ENCODE measurements around the gene SGCE. TPM values are rescaled to one million over a fixed set of nuclear protein-coding genes. Genes with fewer than 3 reads are reported as not detected.

The SGCE gene
- total RNA-seq, 1 experiment from 2014 or later = 33.8 TPM

DNA sequence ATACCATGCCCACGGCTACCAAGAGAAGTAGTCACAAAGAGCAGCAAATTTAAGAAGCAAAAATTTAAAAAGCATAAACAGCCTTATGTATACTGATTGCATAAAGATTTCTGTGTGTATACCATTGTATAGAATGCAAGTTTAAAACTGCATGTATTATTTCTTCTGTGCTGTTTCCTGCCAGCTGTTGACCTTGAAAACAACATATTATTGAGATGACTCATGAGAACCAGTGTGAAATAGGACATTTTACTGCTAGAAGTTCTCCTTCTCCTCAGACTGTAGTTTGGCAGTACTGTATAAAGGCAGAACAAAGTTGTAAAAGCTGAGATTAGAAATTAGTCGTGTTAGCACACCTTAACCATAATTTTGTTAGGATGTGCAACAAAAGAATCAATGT is 42.3 kb upstream of the SGCE start:
- TF ChIP-seq, protein P1, sequence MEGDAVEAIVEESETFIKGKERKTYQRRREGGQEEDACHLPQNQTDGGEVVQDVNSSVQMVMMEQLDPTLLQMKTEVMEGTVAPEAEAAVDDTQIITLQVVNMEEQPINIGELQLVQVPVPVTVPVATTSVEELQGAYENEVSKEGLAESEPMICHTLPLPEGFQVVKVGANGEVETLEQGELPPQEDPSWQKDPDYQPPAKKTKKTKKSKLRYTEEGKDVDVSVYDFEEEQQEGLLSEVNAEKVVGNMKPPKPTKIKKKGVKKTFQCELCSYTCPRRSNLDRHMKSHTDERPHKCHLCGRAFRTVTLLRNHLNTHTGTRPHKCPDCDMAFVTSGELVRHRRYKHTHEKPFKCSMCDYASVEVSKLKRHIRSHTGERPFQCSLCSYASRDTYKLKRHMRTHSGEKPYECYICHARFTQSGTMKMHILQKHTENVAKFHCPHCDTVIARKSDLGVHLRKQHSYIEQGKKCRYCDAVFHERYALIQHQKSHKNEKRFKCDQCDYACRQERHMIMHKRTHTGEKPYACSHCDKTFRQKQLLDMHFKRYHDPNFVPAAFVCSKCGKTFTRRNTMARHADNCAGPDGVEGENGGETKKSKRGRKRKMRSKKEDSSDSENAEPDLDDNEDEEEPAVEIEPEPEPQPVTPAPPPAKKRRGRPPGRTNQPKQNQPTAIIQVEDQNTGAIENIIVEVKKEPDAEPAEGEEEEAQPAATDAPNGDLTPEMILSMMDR (IDR thresholded peaks at IDR 0.05; ENCODE audit: unreplicated experiment) = no peak
- Mint-ChIP-seq H3K4me3 (ENCODE audit: low read depth, unreplicated experiment) (no peak overlapping the region), H3K27ac (ENCODE audit: unreplicated experiment) (no peak overlapping the region), H3K4me1 (ENCODE audit: low read depth, unreplicated experiment) (peaks cover 19% of the 10 kb centered on the region), H3K27me3 (ENCODE audit: unreplicated experiment) (no peaks in the 10 kb centered on the region), H3K9me3 (ENCODE audit: low read depth, unreplicated experiment) (no peaks in the 10 kb centered on the region), H3K36me3 (ENCODE audit: insufficient read depth, unreplicated experiment) (peaks cover 4% of the 10 kb centered on the region)
- BruUV-seq (replicated peaks) = no TSS peak
- CTCF ChIA-PET = no interaction called here
- intact Hi-C loops (cut with micrococcal nuclease; ENCODE audit: unreplicated experiment) = loop anchor here (5.0 kb wide), 2 partner anchors 41 to 49 kb away; partner anchors contain the start of gene SGCE
- DNase-seq = no peak

DNA sequence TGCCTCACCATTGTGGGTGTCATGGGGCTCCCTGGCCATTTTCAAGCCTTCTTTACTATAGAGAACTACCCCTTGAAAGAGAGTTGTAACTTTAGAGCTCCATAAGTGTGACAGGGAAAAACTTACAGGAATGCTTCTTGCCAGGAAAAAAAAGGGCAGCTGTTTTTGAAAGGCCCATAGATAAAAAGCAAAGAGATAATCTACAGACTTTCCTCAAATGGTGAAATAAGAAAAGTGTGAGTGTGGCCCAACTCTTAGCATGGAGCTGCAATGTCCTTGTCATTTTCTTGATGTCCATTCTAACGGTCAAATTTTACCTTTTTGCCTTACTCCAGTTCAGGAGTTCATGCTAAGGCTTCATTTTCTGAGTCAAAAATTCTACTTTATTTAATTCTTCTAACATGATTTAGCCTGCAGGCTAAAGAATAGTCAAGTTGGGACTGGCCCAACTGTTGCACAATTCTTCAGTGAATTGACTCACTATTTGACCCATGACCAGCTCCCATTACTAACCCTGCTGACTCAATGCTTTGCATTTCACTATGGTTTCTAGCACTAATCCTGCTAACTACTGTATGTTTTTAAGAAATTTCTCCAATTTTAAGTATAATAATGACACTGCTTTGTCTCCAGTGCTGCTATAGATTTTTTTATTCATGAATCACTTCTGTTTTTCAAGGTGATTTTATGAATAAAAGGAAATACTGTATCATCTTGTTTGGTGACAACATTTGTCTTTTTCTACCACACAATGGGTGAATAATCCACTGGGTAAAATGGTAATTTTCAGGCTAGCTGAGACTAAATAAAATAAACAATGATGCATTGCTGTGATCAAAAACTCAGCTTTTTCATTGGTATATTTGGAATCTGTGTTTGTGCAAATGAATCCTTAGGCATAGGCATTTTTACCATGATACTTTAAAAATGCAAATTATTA is 41.4 kb upstream of the SGCE start:
- no peak overlapping the region for H3K4me3 Mint-ChIP-seq (ENCODE audit: low read depth, unreplicated experiment)
- TF ChIP-seq, protein P1 (IDR thresholded peaks at IDR 0.05; ENCODE audit: unreplicated experiment) = no peak
- H3K36me3 Mint-ChIP-seq (ENCODE audit: insufficient read depth, unreplicated experiment) = peaks cover 4% of the 10 kb centered on the region
- H3K9me3 Mint-ChIP-seq (ENCODE audit: low read depth, unreplicated experiment) = no peaks in the 10 kb centered on the region
- peaks cover 13% of the 10 kb centered on the region for H3K4me1 Mint-ChIP-seq (ENCODE audit: low read depth, unreplicated experiment)
- no peak overlapping the region for H3K27ac Mint-ChIP-seq (ENCODE audit: unreplicated experiment)
- CTCF ChIA-PET = no interaction called here
- H3K27me3 Mint-ChIP-seq (ENCODE audit: unreplicated experiment) = no peaks in the 10 kb centered on the region
- intact Hi-C loops (cut with micrococcal nuclease; ENCODE audit: unreplicated experiment) = loop anchor here (5.0 kb wide), 2 partner anchors 40 to 50 kb away; partner anchors contain the start of gene SGCE
- peak; percentile 48 for DNase-seq
- no TSS peak for BruUV-seq (replicated peaks)

DNA sequence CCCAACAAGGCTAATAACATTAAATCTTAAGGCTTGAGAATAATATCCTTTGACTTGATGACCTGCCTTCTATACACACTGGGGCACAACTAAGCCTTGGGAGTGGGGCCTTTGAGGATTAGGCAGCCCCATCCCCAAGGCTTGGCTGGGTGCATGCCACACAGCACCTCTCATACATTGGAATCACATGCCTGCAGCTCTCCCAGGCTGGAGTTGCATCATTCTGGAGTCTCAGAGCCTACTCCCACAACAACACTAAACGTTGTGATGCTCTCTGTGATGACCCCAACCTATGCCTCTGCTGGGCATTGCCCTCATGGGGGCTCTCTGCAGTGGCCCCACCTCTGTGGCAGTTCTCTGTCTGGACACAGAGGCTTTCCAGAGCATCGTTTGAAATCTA is 31.9 kb upstream of the SGCE start:
- CTCF ChIA-PET = no interaction called here
- intact Hi-C loops (cut with micrococcal nuclease; ENCODE audit: unreplicated experiment) = no loop called here
- TF ChIP-seq, protein P1 (IDR thresholded peaks at IDR 0.05; ENCODE audit: unreplicated experiment) = no peak
- no peaks in the 10 kb centered on the region for H3K36me3 Mint-ChIP-seq (ENCODE audit: insufficient read depth, unreplicated experiment)
- H3K27ac Mint-ChIP-seq (ENCODE audit: unreplicated experiment) = no peak overlapping the region
- H3K4me1 Mint-ChIP-seq (ENCODE audit: low read depth, unreplicated experiment) = no peaks in the 10 kb centered on the region
- no peak overlapping the region for H3K4me3 Mint-ChIP-seq (ENCODE audit: low read depth, unreplicated experiment)
- H3K27me3 Mint-ChIP-seq (ENCODE audit: unreplicated experiment) = no peaks in the 10 kb centered on the region
- no peaks in the 10 kb centered on the region for H3K9me3 Mint-ChIP-seq (ENCODE audit: low read depth, unreplicated experiment)
- BruUV-seq (replicated peaks) = no TSS peak
- DNase-seq = no peak

DNA sequence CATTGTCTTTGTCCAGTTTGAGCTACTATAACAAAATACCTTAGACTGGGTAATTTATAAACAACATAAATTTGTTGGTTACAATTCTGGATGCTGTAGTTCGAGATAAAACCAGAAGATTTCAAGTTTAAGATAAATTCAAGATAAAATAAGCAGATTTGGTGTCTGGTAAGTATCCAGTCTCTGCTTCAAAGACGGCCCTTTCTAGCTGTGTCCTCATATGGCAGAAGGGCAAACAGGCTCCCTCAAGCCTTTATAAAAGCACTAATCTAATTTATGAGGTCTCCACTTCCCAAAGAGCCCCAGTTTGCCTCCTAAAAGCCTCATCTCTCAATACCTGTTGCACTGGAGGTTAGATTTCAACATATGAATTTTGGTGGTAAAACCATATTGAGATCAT is 31.1 kb upstream of the SGCE start:
- TF ChIP-seq, protein P1 (IDR thresholded peaks at IDR 0.05; ENCODE audit: unreplicated experiment) = no peak
- DNase-seq = no peak
- intact Hi-C loops (cut with micrococcal nuclease; ENCODE audit: unreplicated experiment) = no loop called here
- CTCF ChIA-PET = no interaction called here
- H3K27me3 Mint-ChIP-seq (ENCODE audit: unreplicated experiment) = no peaks in the 10 kb centered on the region
- H3K9me3 Mint-ChIP-seq (ENCODE audit: low read depth, unreplicated experiment) = no peaks in the 10 kb centered on the region
- no peaks in the 10 kb centered on the region for H3K4me1 Mint-ChIP-seq (ENCODE audit: low read depth, unreplicated experiment)
- H3K36me3 Mint-ChIP-seq (ENCODE audit: insufficient read depth, unreplicated experiment) = no peaks in the 10 kb centered on the region
- BruUV-seq (replicated peaks) = no TSS peak
- no peak overlapping the region for H3K27ac Mint-ChIP-seq (ENCODE audit: unreplicated experiment)
- no peak overlapping the region for H3K4me3 Mint-ChIP-seq (ENCODE audit: low read depth, unreplicated experiment)
